Uterus (tissue), 4 donors: ENCODE measurements around the gene NPHP3. TPM values are rescaled to one million over a fixed set of nuclear protein-coding genes. Genes with fewer than 3 reads are reported as not detected.

Experiments
- DNase-seq, 2 donors: peaks; one replicate each; pipeline ENCODE4 v3.0.0-alpha.2; 2019 to 2020
- H3K27ac ChIP-seq, 2 donors: fragments of 200-600 bp; sonication (generic); 1 replicate in 1 of 2; 2 replicates in 1 of 2; pipeline ENCODE4 v1.5.1; 2016 to 2018
- H3K27me3 ChIP-seq, 2 donors: fragments of 200-600 bp; sonication (generic); one replicate each; pipeline ENCODE4 v1.5.1; 2018 to 2019; ENCODE audit warnings: control low read depth in 1 of 2
- H3K36me3 ChIP-seq, 2 donors: fragments of 200-600 bp; sonication (generic); one replicate each; pipeline ENCODE4 v1.5.1; 2019; ENCODE audit warnings: control low read depth in 1 of 2
- H3K4me1 ChIP-seq, 2 donors: fragments of 200-600 bp; sonication (generic); one replicate each; pipeline ENCODE4 v1.5.1; 2018 to 2019; ENCODE audit warnings: control low read depth in 1 of 2
- H3K4me3 ChIP-seq, 2 donors: fragments of 200-600 bp; sonication (generic); 1 replicate in 1 of 2; 2 replicates in 1 of 2; pipeline ENCODE4 v1.5.1; 2018 to 2019; ENCODE audit warnings: mild to moderate bottlenecking in 1 of 2
- H3K9me3 ChIP-seq, 2 donors: fragments of 200-600 bp; sonication (generic); one replicate each; pipeline ENCODE4 v1.5.1; 2019; ENCODE audit warnings: control low read depth in 1 of 2
- POLR2A ChIP-seq, 2 donors: fragments of 450-650 bp; IDR thresholded peaks; one replicate each; pipeline ENCODE4 v1.6.1; 2016; ENCODE audit warnings: antibody characterized with exemption in 2 of 2, mild to moderate bottlenecking in 1 of 2, moderate library complexity in 1 of 2
- intact Hi-C: fragments of 100-400 bp; cut with DNase I; formaldehyde crosslinking; loops from one replicate; pipeline ENCODE4 v1.15.1; 2023; ENCODE audit warnings: low total_unique reads
- total RNA-seq, 4 donors: library from RNA; depleted of rRNA in 3 of 4; stranded (reverse); fragments of >200 nt in 3 of 4; gene quantifications; one replicate each; pipeline versions ENCODE4 v1.1.0 to v1.2.4, GENCODE V29; 2014 to 2023
- TF ChIP-seq, protein P1 (sequence below), 4 experiments: fragments of 200-600 bp in 2 of 4; fragments of 450-650 bp in 2 of 4; sonication (generic) in 2 of 4; IDR thresholded peaks; one replicate each; pipeline ENCODE4 v1.5.1; 2016 to 2019; ENCODE audit warnings: antibody characterized with exemption in 4 of 4, mild to moderate bottlenecking in 2 of 4, moderate library complexity in 1 of 4
- donor health status: DM: yes; HTN: yes; CAD: no.

NPHP3 gene, protein sequence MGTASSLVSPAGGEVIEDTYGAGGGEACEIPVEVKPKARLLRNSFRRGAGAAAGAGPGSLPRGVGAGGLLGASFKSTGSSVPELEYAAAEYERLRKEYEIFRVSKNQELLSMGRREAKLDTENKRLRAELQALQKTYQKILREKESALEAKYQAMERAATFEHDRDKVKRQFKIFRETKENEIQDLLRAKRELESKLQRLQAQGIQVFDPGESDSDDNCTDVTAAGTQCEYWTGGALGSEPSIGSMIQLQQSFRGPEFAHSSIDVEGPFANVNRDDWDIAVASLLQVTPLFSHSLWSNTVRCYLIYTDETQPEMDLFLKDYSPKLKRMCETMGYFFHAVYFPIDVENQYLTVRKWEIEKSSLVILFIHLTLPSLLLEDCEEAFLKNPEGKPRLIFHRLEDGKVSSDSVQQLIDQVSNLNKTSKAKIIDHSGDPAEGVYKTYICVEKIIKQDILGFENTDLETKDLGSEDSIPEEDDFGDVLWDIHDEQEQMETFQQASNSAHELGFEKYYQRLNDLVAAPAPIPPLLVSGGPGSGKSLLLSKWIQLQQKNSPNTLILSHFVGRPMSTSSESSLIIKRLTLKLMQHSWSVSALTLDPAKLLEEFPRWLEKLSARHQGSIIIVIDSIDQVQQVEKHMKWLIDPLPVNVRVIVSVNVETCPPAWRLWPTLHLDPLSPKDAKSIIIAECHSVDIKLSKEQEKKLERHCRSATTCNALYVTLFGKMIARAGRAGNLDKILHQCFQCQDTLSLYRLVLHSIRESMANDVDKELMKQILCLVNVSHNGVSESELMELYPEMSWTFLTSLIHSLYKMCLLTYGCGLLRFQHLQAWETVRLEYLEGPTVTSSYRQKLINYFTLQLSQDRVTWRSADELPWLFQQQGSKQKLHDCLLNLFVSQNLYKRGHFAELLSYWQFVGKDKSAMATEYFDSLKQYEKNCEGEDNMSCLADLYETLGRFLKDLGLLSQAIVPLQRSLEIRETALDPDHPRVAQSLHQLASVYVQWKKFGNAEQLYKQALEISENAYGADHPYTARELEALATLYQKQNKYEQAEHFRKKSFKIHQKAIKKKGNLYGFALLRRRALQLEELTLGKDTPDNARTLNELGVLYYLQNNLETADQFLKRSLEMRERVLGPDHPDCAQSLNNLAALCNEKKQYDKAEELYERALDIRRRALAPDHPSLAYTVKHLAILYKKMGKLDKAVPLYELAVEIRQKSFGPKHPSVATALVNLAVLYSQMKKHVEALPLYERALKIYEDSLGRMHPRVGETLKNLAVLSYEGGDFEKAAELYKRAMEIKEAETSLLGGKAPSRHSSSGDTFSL (N-terminal part only)
- 100 to 1,000 TPM in 1 of 4 donors, 10 to 100 TPM in 3; 50.3 to 111 (median 57.8) TPM for total RNA-seq

DNA sequence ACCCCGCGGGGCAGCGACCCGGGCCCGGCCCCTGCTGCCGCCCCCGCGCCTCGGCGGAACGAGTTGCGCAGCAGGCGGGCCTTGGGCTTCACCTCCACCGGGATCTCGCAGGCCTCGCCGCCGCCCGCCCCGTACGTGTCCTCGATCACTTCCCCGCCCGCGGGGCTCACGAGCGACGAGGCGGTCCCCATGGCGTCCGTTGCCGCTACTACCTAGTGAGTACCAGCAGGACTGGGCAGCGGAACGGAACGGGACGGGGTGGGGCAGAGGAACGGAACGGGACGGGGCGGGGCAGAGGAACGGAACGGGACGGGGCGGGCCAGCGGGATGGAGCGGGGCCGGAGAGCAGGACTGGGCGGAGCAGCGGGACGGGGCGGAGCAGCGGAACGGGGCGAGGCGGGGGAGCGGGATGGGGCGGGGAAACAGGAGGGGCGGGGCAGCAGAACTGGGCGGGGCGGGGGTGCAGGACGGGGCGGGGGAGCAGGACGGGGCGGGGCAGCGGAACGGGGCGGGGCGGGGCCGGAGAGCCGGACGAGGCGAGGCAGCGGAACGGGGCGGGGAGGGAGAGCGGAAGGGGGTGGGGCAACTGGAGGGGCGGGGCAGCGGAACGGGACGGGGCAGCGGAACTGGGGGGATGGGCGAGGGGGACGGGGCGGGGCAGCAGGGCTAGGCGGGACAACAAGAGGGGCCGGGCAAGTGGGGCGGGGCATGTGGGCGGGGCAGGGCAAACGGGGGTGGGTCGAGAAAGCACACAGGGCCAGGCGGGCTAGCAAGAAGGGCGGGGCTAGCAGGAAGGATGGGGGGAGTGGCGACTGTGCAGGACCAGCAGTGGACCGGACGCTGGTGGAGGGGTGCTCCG lies at the start of gene NPHP3:
TSS of gene NPHP3 (minus strand) at position 245 of the 859 bp plus-strand sequence. CDS start at position 191, 54 bp downstream.
- H3K4me1 ChIP-seq = no peaks in the 10 kb centered on the region
- peak; percentile 97 to 99 for DNase-seq
- H3K9me3 ChIP-seq = no peaks in the 10 kb centered on the region
- peak within 1 kb of the TSS; percentile 86 to 90 for H3K4me3 ChIP-seq
- TF ChIP-seq, protein P1, sequence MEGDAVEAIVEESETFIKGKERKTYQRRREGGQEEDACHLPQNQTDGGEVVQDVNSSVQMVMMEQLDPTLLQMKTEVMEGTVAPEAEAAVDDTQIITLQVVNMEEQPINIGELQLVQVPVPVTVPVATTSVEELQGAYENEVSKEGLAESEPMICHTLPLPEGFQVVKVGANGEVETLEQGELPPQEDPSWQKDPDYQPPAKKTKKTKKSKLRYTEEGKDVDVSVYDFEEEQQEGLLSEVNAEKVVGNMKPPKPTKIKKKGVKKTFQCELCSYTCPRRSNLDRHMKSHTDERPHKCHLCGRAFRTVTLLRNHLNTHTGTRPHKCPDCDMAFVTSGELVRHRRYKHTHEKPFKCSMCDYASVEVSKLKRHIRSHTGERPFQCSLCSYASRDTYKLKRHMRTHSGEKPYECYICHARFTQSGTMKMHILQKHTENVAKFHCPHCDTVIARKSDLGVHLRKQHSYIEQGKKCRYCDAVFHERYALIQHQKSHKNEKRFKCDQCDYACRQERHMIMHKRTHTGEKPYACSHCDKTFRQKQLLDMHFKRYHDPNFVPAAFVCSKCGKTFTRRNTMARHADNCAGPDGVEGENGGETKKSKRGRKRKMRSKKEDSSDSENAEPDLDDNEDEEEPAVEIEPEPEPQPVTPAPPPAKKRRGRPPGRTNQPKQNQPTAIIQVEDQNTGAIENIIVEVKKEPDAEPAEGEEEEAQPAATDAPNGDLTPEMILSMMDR (IDR thresholded peaks at IDR 0.05) = peak in 2 of 4 experiments; percentile 1 to 2
- peak; percentile 86 to 89 for TF ChIP-seq POLR2A (IDR thresholded peaks at IDR 0.05)
- intact Hi-C loops = loop anchor here (10.0 kb wide), 2 partner anchors 702 to 852 kb away; partner anchors contain the start of gene CDV3
- peak within 1 kb of the TSS; percentile 96 to 97 for H3K27ac ChIP-seq
- no peaks in the 10 kb centered on the region for H3K27me3 ChIP-seq
- no peaks in the 10 kb centered on the region for H3K36me3 ChIP-seq

DNA sequence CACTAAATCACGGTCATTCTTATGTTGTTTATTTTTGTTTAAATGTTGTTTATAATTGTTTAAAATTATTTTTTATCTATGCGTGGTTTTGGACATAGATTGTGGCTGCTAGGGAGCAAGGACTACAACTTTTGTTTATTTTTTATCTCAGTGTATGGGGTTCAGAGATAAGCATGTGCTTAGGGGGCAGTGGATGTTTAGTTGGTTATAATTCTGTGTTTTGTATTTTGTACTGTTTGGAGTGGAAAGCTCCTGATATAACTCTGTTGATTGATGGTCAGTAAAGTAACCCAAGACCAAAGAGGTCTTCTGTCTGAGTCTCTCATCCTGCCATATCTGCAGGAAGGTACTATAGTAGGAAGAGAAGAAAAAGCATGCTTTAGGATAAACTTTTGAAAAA lies 36.5 kb upstream of the NPHP3 start:
- TF ChIP-seq, protein P1 (IDR thresholded peaks at IDR 0.05) = no peak
- TF ChIP-seq POLR2A (IDR thresholded peaks at IDR 0.05) = no peak
- no peak overlapping the region for H3K27ac ChIP-seq
- H3K9me3 ChIP-seq = no peaks in the 10 kb centered on the region
- no peaks in the 10 kb centered on the region for H3K27me3 ChIP-seq
- intact Hi-C loops = no loop called here
- no peaks in the 10 kb centered on the region for H3K4me1 ChIP-seq
- no peak for DNase-seq
- no peak overlapping the region for H3K4me3 ChIP-seq
- no peaks in the 10 kb centered on the region for H3K36me3 ChIP-seq

DNA sequence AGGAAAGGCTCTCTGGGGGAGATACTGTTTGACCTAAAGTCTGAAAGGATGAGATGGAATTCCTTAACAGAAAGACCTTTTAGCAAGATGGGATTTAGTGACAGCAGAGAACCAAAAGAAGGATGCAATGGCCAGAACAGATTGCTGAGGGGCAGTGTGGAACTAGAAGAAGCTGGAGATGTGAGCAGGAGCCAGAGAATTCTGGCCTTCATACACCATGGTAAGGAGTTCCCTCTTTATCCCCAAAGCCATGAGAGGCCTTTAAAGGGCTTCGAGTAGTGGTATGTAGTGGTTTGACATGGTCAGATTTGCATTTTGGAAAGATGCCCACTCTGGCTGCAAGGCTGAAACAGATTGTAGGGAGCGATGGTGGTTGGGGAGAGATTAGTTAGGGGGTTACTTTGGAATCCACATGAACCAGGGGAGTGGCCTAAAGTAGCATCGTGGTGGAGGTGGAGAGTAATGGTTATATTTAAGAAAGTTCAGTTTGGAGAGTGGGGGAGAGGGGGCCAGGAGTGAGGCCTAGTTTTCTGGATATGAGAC lies 34.0 kb upstream of the NPHP3 start:
- H3K27ac ChIP-seq = no peak overlapping the region
- H3K9me3 ChIP-seq = no peaks in the 10 kb centered on the region
- H3K27me3 ChIP-seq = no peaks in the 10 kb centered on the region
- H3K36me3 ChIP-seq = no peaks in the 10 kb centered on the region
- TF ChIP-seq POLR2A (IDR thresholded peaks at IDR 0.05) = no peak
- TF ChIP-seq, protein P1 (IDR thresholded peaks at IDR 0.05) = no peak
- no peak overlapping the region for H3K4me3 ChIP-seq
- intact Hi-C loops = no loop called here
- H3K4me1 ChIP-seq = no peaks in the 10 kb centered on the region
- DNase-seq = no peak

DNA sequence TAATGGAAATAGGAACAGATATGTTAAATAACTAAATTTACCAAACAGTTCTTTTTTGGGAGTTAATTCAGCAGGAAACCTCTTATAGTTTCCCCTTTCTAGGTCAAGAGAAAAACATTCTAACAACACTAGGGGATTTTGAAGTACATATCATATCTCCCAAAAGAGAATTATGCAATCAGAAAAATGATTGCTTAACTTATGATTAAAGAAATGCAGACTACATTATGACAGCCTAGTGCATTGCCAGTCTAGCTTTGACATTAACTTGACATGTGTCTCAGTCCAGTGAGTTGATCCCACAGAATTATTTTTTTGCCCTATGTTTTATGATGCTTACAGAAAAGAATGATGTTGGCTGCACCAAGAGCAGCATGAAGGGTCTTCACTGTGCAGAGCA lies 31.7 kb upstream of the NPHP3 start:
- TF ChIP-seq, protein P1 (IDR thresholded peaks at IDR 0.05) = no peak
- TF ChIP-seq POLR2A (IDR thresholded peaks at IDR 0.05) = no peak
- Histone ChIP-seq H3K27me3 (no peaks in the 10 kb centered on the region), H3K27ac (no peak overlapping the region), H3K36me3 (no peaks in the 10 kb centered on the region), H3K9me3 (no peaks in the 10 kb centered on the region), H3K4me3 (no peak overlapping the region), H3K4me1 (no peaks in the 10 kb centered on the region)
- no peak for DNase-seq
- intact Hi-C loops = no loop called here
